ENCODE data around the gene RGS8. TPM values are rescaled to one million over a fixed set of nuclear protein-coding genes. Genes with fewer than 3 reads are reported as not detected.
"Not testable (repeated sequence)": the region's sequence is repeated elsewhere in the genome, so short reads cannot be mapped to it uniquely, and the experiment has no call there.

The RGS8 gene
- total RNA-seq, 1 experiment from 2014 or later, result 25.5 TPM

GRCh38 chr1:182698971-182699370 lies 14.6 kb upstream of the RGS8 start:
- no peaks in the 10 kb centered on the region for H3K9me3 ChIP-seq (ENCODE audit: low read length)
- DNase-seq, result no peak
- no peak overlapping the region for H3K4me2 ChIP-seq (ENCODE audit: low read depth, low read length, poor library complexity, severe bottlenecking)
- H3K4me3 ChIP-seq (ENCODE audit: low read length), result no peak overlapping the region
- no peaks in the 10 kb centered on the region for H3K27me3 ChIP-seq (ENCODE audit: low read length)
- no peak overlapping the region for H3K27ac ChIP-seq (ENCODE audit: low read length)
- no peak overlapping the region for H3K9ac ChIP-seq (ENCODE audit: low read length)
- peaks cover 9% of the 10 kb centered on the region for H3K4me1 ChIP-seq (ENCODE audit: low read length)
- H2AFZ ChIP-seq (ENCODE audit: low read length), result no peak overlapping the region
- H3K9me2 ChIP-seq (replicated peaks; ENCODE audit: insufficient read depth, low read length), result no peaks in the 10 kb centered on the region
- H3K79me2 ChIP-seq (ENCODE audit: low read length), result no peaks in the 10 kb centered on the region
- H4K20me1 ChIP-seq (ENCODE audit: insufficient read depth, low read depth, low read length), result no peaks in the 10 kb centered on the region
- H3K36me3 ChIP-seq (ENCODE audit: insufficient read depth, low read length), result no peaks in the 10 kb centered on the region

- not testable (repeated sequence) for H3K27me3 ChIP-seq (ENCODE audit: low read length); H3K27ac ChIP-seq (ENCODE audit: low read length); H3K4me3 ChIP-seq (ENCODE audit: low read length); H3K9me3 ChIP-seq (ENCODE audit: low read length); DNase-seq; H4K20me1 ChIP-seq (ENCODE audit: insufficient read depth, low read depth, low read length); H3K4me2 ChIP-seq (ENCODE audit: low read depth, low read length, poor library complexity, severe bottlenecking); H3K79me2 ChIP-seq (ENCODE audit: low read length); H3K9ac ChIP-seq (ENCODE audit: low read length); H3K36me3 ChIP-seq (ENCODE audit: insufficient read depth, low read length); H2AFZ ChIP-seq (ENCODE audit: low read length); H3K9me2 ChIP-seq (replicated peaks; ENCODE audit: insufficient read depth, low read length)
- peaks cover 12% of the 10 kb centered on the region for H3K4me1 ChIP-seq (ENCODE audit: low read length)
Measured at GRCh38 chr1:182693139-182693538, 8.8 kb upstream of the RGS8 start.

- Histone ChIP-seq H3K36me3 (ENCODE audit: insufficient read depth, low read length) (no peaks in the 10 kb centered on the region), H3K4me1 (ENCODE audit: low read length) (peaks cover 3% of the 10 kb centered on the region; the same call in 1 of the 2 replicates), H3K4me2 (ENCODE audit: low read depth, low read length, poor library complexity, severe bottlenecking) (no peak overlapping the region), H2AFZ (ENCODE audit: low read length) (no peak overlapping the region), H3K27me3 (ENCODE audit: low read length) (no peaks in the 10 kb centered on the region), H3K79me2 (ENCODE audit: low read length) (no peaks in the 10 kb centered on the region), H3K9ac (ENCODE audit: low read length) (no peak overlapping the region), H3K9me2 (replicated peaks; ENCODE audit: insufficient read depth, low read length) (no peaks in the 10 kb centered on the region), H3K27ac (ENCODE audit: low read length) (no peak overlapping the region), H3K9me3 (ENCODE audit: low read length) (no peaks in the 10 kb centered on the region), H4K20me1 (ENCODE audit: insufficient read depth, low read depth, low read length) (no peaks in the 10 kb centered on the region), H3K4me3 (ENCODE audit: low read length) (no peak overlapping the region)
- DNase-seq, result no peak
Measured at GRCh38 chr1:182690886-182691443, 6.6 kb upstream of the RGS8 start.

- H3K4me2 ChIP-seq (ENCODE audit: low read depth, low read length, poor library complexity, severe bottlenecking), result no peak overlapping the region
- no peaks in the 10 kb centered on the region for H3K9me2 ChIP-seq (replicated peaks; ENCODE audit: insufficient read depth, low read length)
- no peaks in the 10 kb centered on the region for H3K79me2 ChIP-seq (ENCODE audit: low read length)
Measured at GRCh38 chr1:182688436-182689205, 4.2 kb upstream of the RGS8 start.

GRCh38 chr1:182687361-182687760 lies 3.0 kb upstream of the RGS8 start:
- Histone ChIP-seq H4K20me1 (ENCODE audit: insufficient read depth, low read depth, low read length) (no peaks in the 10 kb centered on the region), H3K9ac (ENCODE audit: low read length) (no peak overlapping the region), H3K27ac (ENCODE audit: low read length) (no peak overlapping the region), H3K4me3 (ENCODE audit: low read length) (no peak overlapping the region), H3K9me2 (replicated peaks; ENCODE audit: insufficient read depth, low read length) (no peaks in the 10 kb centered on the region), H3K9me3 (ENCODE audit: low read length) (no peaks in the 10 kb centered on the region), H3K79me2 (ENCODE audit: low read length) (no peaks in the 10 kb centered on the region), H3K4me2 (ENCODE audit: low read depth, low read length, poor library complexity, severe bottlenecking) (no peak overlapping the region), H2AFZ (ENCODE audit: low read length) (no peak overlapping the region), H3K36me3 (ENCODE audit: insufficient read depth, low read length) (no peaks in the 10 kb centered on the region), H3K27me3 (ENCODE audit: low read length) (no peaks in the 10 kb centered on the region), H3K4me1 (ENCODE audit: low read length) (peaks cover 3% of the 10 kb centered on the region; the same call in 1 of the 2 replicates)
- DNase-seq, result no peak

More at GRCh38 chr1:182688436-182689205, 4.2 kb upstream of the RGS8 start:
- H3K27ac ChIP-seq (ENCODE audit: low read length), result no peak overlapping the region
- H3K36me3 ChIP-seq (ENCODE audit: insufficient read depth, low read length), result no peaks in the 10 kb centered on the region
- no peaks in the 10 kb centered on the region for H3K9me3 ChIP-seq (ENCODE audit: low read length)
- H3K4me1 ChIP-seq (ENCODE audit: low read length), result peaks cover 3% of the 10 kb centered on the region; the same call in 1 of the 2 replicates
- H3K27me3 ChIP-seq (ENCODE audit: low read length), result no peaks in the 10 kb centered on the region
- no peak overlapping the region for H3K4me3 ChIP-seq (ENCODE audit: low read length)
- H4K20me1 ChIP-seq (ENCODE audit: insufficient read depth, low read depth, low read length), result no peaks in the 10 kb centered on the region
- H2AFZ ChIP-seq (ENCODE audit: low read length), result no peak overlapping the region
- no peak overlapping the region for H3K9ac ChIP-seq (ENCODE audit: low read length)
- no peak for DNase-seq

- no peaks in the 10 kb centered on the region for H4K20me1 ChIP-seq (ENCODE audit: insufficient read depth, low read depth, low read length)
- peaks cover 11% of the 10 kb centered on the region for H3K4me1 ChIP-seq (ENCODE audit: low read length)
- no peaks in the 10 kb centered on the region for H3K27me3 ChIP-seq (ENCODE audit: low read length)
- H3K4me3 ChIP-seq (ENCODE audit: low read length), result no peak overlapping the region
- H3K9me3 ChIP-seq (ENCODE audit: low read length), result no peaks in the 10 kb centered on the region
- no peak overlapping the region for H3K9ac ChIP-seq (ENCODE audit: low read length)
- H3K9me2 ChIP-seq (replicated peaks; ENCODE audit: insufficient read depth, low read length), result no peaks in the 10 kb centered on the region
- no peak overlapping the region for H2AFZ ChIP-seq (ENCODE audit: low read length)
- H3K79me2 ChIP-seq (ENCODE audit: low read length), result no peaks in the 10 kb centered on the region
- H3K4me2 ChIP-seq (ENCODE audit: low read depth, low read length, poor library complexity, severe bottlenecking), result no peak overlapping the region
- DNase-seq, result no peak
- no peaks in the 10 kb centered on the region for H3K36me3 ChIP-seq (ENCODE audit: insufficient read depth, low read length)
- no peak overlapping the region for H3K27ac ChIP-seq (ENCODE audit: low read length)
Measured at GRCh38 chr1:182686446-182686845, 2.1 kb upstream of the RGS8 start.

- no peaks in the 10 kb centered on the region for H3K79me2 ChIP-seq (ENCODE audit: low read length)
- no peak overlapping the region for H3K4me2 ChIP-seq (ENCODE audit: low read depth, low read length, poor library complexity, severe bottlenecking)
- no peak overlapping the region for H3K27ac ChIP-seq (ENCODE audit: low read length)
- no peak overlapping the region for H3K9ac ChIP-seq (ENCODE audit: low read length)
- H2AFZ ChIP-seq (ENCODE audit: low read length), result no peak overlapping the region
- no peaks in the 10 kb centered on the region for H3K27me3 ChIP-seq (ENCODE audit: low read length)
- H3K4me1 ChIP-seq (ENCODE audit: low read length), result peaks cover 23% of the 10 kb centered on the region
- no peaks in the 10 kb centered on the region for H3K9me2 ChIP-seq (replicated peaks; ENCODE audit: insufficient read depth, low read length)
- no peaks in the 10 kb centered on the region for H4K20me1 ChIP-seq (ENCODE audit: insufficient read depth, low read depth, low read length)
- no peak overlapping the region for H3K4me3 ChIP-seq (ENCODE audit: low read length)
- DNase-seq, result no peak
- H3K9me3 ChIP-seq (ENCODE audit: low read length), result no peaks in the 10 kb centered on the region
- no peaks in the 10 kb centered on the region for H3K36me3 ChIP-seq (ENCODE audit: insufficient read depth, low read length)
Measured at GRCh38 chr1:182685215-182685614, 828 bp upstream of the RGS8 start.

- Histone ChIP-seq H3K27me3 (ENCODE audit: low read length) (no peaks in the 10 kb centered on the region), H3K4me3 (ENCODE audit: low read length) (no peak overlapping the region), H3K27ac (ENCODE audit: low read length) (no peak overlapping the region), H2AFZ (ENCODE audit: low read length) (no peak overlapping the region), H3K36me3 (ENCODE audit: insufficient read depth, low read length) (no peaks in the 10 kb centered on the region), H3K9me3 (ENCODE audit: low read length) (no peaks in the 10 kb centered on the region), H4K20me1 (ENCODE audit: insufficient read depth, low read depth, low read length) (no peaks in the 10 kb centered on the region), H3K4me1 (ENCODE audit: low read length) (peaks cover 38% of the 10 kb centered on the region), H3K9ac (ENCODE audit: low read length) (no peak overlapping the region), H3K4me2 (ENCODE audit: low read depth, low read length, poor library complexity, severe bottlenecking) (no peak overlapping the region), H3K9me2 (replicated peaks; ENCODE audit: insufficient read depth, low read length) (no peaks in the 10 kb centered on the region), H3K79me2 (ENCODE audit: low read length) (no peaks in the 10 kb centered on the region)
- no peak for DNase-seq
Measured at GRCh38 chr1:182682898-182683501, 1.4 kb downstream of the RGS8 start.

All from Karpas-422 (cell line).